ENCODE data around the gene KLHL40.

Gene KLHL40

DNA sequence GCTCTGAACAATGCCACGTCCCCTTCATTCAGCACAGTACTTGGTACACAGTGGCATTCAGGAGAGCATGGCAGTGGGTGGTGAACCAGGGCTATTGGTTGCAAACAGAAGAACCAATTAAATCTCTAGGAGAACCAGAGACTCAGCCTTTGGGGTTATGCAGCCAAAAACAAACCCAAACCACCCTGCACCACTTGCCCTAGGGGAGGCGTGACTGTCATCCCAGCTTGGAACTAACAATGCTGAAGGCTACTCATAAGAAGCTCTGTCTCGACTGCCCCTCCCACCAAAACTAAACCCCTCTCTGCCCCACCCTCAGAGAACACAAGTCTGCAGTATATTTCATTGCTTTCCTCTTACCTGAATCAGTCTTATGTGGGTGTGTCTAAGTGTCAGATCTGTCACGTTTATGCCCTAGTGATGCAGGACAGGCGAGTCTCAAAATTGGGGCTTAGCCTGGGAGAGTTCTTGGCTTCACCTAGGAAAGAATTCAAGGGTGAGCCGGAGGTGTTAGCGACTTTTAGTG lies 15.2 kb upstream of the KLHL40 start:
- no peak for DNase-seq (ENCODE audit: low spot score)

DNA sequence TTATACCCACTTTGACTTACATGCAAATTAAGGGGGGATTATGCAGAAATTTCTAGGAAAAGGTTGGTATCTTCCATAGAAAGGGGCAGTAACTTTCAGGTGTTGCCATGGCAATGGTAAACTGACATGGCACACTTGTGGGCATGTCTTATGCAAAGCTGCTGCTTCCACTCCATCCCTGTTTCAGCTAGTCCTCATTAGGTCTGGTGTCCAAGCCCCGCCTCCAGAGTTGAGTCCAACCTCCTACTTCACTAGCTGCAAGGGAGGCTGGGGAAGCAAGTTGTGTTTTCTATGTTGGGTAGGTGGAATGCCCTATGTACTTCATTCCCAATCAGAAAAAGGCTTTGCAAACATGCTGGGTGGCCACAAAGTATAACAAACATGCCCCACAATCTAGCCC lies 14.7 kb upstream of the KLHL40 start:
- no peak for DNase-seq (ENCODE audit: low spot score)

DNA sequence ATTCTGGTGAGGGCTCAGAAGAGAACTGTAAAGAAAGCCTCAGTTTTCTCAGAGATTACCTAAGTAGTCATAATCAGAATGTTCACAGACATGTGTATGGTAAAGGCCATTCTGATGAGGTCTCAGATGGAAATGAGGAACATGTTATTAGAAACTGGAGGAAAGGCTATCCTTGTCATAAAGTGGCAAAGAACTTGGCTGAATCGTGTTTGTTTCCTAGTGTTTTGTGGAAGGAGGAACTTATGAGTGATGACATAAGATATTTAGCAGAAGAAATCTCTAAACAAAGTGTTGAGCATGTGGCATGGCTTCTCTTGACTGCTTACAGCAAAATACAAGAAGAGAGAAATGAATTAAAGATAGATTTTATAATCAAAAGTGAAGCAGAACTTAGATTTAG lies 12.8 kb upstream of the KLHL40 start:
- DNase-seq (ENCODE audit: low spot score), result no peak

DNA sequence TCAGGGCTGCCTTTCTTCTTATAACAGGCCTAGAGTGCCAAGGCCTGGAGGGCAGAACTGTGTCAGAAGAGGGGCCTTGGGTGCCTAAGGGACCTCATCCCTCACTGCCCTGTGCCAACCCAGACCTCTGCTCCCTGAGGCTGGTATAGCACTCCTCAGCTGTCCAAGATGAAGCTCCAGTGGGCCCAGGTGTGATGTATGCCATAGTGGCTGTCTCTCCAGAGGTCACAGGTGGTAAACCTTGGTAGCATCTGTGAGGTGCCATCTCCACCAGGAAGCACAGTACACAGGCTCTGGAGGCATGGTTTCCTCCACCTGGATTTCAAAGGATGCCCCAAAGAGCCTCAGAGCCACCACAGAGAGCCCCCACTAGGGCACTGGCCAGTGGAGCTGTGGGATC lies 12.3 kb upstream of the KLHL40 start:
- DNase-seq (ENCODE audit: low spot score), result no peak

DNA sequence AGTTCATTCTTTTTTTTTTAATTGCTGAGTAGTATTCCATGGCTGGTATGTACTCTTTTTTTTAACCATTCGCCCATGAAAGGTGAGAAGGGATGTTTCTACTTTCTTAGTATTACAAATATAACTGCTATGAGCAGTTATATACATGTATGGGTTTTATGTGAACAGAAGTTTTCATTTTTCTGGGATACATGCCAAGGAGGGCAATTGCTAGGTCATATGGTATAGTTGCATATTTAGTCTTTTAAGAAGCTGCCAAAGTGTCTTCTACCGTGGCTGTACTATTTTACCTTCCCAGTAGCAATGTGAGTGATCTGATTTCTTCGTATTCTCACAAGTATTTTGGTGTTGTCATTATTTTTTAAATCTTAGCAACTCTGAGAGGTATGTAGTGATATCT lies 11.2 kb upstream of the KLHL40 start:
- DNase-seq (ENCODE audit: low spot score), result no peak

DNA sequence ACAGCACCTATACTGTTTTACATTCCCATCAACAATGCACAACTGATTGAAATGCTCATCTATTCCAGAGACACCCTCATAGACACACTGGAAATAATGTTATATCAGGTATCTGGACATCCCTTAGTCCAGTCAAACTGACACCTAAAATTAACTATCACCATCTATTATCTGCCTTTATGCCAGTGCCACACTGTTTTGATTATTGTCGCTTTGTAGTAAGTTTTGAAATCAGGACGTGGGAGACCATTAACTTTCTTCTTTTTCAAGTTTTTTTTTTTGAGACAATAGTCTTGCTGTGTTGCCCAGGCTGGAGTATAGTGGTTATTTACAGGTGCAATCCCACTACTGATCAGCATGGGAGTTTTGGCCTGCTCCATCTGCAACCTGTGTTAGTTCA lies 9.4 kb upstream of the KLHL40 start:
- DNase-seq (ENCODE audit: low spot score), result no peak

DNA sequence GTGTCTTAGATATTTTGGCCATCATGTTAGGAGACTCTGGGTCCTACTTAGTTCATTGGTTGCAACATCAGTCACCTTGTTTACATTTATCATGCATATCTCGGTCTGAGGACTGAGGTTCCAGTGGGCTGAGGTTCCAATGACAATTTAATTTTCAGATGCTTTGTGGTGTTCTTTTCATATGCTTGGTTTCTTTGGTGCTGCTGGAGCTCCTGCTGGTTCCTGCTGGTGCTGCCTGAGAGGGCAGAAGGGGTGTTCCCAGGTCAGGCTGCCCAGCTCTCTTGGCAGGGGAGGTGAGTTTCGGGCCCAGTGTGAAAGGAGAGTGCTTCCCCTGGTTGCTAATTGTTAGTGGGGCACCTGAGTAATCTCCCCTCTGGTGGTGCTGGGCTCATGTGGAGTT lies 6.9 kb upstream of the KLHL40 start:
- no peak for DNase-seq (ENCODE audit: low spot score)

DNA sequence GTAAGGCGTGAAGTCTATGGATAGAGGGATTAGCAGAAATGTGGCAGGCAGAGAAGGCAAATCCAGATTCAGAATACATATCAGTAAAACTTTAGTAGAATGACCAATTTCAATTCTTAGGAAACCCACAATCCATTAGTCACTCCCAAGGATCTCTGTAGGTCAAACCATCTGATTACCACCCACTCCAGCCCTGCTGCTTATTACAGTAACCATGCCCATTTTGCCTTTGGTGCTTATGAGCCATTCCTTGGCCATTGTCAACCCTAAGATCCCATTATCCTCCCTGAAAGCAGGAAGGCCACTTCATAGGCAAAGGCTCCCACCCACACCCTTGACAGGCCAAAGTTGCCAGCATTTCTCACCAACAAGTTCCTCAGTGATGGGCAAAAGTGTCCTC lies 5.1 kb upstream of the KLHL40 start:
- DNase-seq (ENCODE audit: low spot score), result no peak

DNA sequence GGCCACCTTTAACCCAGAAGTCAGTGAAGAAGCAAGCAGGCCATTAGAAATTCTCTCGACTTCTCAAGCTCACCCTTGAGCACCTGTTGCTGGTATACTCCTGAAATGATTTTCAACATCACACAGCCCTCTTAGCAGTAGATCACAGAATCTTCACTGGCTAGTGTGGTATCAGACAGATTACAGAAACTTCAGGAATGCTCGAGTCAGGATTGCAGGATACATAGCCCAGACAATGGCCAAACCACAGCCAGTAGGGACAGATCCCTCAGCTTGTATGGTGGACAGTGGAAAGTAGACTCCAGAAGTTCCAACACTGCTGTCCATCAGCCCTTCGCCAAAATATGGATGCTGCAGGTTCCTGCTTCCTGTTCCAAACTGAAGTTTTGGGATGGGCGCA lies 4.5 kb upstream of the KLHL40 start:
- no peak for DNase-seq (ENCODE audit: low spot score)

DNA sequence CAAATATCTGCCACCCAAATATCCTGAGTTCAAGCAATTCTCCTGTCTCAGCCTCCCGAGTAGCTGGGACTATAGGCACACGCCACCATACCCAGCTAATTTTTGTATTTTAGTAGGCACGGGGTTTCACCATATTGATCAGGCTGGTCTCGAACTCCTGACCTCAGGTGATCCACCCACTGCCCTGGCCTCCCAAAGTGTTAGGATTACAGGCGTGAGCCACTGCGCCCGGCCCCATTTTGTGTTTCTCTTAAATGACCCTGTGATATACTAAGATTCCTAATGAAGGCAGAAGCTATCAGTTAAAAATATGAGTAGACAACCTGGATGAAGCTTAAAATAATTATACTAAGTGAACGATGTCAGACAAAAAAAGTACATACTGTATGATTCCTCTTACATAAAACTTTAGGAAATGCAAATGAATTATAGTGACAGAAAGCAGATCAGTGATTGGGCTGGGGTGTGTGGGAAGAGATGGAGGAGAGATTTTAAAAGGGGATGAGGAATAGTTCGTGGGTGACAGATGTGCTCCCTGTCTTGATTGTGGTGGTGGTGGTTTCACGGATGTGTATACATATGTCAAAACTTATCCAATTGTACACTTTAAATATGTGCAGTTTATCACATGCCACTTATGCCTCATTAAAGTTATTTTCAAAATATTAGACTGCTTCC lies 3.8 kb upstream of the KLHL40 start:
- DNase-seq (ENCODE audit: low spot score), result no peak

DNA sequence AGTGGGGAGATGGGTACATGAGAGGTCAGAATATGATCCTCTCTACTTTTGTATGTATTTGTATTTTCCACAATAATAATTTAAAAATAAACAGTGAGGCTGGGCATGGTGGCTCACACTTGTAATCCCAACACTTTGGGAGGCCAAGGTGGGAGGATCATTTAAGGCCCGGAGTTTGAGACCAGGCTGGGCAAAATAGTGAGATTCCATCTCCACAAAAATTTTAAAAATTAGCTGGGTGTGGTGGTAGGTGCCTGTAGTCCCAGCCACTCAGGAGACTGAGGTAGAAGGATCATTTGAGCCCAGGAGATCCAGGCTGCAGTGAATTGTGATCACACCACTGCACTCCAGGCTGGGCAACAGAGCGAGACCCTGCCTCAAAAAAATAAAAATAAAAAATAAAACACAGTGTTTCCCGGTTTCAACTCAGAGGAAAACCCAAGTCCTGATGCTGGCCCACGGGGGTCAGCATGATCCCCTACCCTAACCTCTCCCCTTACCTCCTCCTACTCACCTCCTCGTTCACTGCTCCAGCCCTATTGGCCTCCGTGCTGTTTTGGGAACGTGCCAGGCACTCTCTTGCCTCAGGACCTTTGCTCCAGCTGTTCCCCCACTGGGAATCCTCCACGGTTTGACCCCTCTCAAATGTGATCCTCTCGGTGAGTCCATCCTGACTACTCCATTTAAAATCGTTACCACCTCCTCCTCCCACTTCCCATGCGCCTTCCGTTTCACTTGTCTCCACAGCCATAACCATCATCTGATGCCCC lies 2.9 kb upstream of the KLHL40 start:
- no peak for DNase-seq (ENCODE audit: low spot score)

DNA sequence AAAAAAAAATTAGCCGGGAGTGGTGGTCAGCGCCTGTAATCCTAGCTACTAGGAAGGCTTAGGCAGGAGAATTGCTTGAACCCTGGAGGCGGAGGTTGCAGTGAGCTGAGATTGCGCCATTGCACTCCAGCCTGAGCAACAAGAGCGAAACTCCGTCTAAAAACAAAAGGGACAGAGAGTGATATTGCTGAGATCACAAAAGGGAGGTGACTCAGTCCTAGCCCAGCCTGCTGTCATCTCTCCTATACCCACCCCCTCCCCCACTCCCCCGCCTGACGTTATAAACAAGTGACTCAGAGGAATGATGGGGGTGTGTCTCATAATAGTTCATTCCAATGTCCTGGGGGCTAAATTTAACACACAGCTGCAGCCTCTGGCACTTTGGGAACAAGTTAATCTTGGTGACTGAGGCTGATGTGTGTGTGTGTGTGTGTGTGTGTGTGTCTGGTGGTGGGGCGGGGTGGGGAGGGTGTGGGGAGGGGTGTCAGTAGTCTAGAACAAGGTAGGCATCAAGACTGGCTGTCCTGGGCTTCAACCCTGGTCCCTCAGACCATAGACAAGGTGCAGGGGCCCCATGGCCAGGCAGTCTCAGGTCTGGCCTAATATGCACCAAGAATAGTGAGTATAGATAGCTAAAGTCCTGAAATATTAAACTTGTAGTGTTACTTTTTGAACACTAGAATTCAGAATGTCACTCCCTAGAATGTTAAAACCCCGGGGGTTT lies 1.3 kb upstream of the KLHL40 start:
- DNase-seq (ENCODE audit: low spot score), result peak; percentile 81

DNA sequence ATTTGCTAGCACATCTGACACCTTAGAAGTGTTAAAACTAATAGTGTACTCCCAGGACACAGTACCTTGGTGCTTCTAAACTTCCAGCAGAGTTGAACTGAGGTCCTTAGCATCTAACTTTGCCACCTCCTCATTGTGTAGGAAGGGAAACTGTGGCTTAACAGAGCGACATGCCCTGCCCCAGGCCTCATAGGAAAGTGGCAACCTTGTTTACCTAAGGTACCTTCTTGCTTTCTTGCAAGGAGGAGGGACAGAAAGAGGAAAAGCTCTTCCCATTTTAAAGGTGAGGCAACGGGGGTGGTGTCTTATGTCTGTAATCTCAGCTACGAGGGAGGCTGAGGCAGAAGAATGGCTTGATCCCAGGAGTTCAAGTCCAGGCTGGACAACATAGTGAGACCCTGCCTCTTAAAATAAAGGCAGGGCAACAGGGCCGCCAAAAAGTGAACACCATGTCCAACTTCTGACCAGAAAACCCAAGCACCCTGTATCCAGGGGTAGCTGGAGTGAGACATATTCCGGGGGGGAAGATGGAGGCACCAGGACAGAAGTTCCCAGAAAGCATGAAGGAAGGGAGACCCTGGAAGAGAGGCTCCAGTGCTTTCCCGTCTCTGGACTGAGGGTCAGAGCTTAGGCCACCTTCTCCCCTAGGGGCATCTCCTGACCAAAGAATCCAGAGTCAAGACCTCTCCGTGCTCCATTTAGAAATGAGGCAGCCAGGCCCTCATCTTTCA lies 540 bp upstream of the KLHL40 start:
- DNase-seq (ENCODE audit: low spot score), result no peak

DNA sequence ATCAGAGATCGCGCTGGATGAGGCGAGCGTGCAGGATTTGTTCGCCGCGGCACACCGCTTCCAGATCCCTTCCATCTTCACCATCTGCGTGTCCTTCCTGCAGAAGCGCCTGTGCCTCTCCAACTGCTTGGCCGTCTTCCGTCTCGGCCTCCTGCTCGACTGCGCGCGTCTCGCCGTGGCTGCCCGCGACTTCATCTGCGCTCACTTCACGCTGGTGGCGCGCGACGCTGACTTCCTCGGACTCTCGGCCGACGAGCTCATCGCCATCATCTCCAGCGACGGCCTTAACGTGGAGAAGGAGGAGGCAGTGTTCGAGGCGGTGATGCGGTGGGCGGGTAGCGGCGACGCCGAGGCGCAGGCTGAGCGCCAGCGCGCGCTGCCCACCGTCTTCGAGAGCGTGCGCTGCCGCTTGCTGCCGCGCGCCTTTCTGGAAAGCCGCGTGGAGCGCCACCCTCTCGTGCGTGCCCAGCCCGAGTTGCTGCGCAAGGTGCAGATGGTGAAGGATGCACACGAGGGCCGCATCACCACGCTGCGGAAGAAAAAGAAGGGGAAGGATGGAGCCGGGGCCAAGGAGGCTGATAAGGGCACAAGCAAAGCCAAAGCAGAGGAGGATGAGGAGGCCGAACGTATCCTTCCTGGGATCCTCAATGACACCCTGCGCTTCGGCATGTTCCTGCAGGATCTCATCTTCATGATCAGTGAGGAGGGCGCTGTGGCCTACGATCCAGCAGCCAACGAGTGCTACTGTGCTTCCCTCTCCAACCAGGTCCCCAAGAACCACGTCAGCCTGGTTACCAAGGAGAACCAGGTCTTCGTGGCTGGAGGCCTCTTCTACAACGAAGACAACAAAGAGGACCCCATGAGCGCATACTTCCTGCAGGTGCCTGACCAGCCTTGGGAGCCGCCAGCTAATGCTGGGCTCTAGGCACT lies 819 bp downstream of the KLHL40 start:
- no peak for DNase-seq (ENCODE audit: low spot score)

DNA sequence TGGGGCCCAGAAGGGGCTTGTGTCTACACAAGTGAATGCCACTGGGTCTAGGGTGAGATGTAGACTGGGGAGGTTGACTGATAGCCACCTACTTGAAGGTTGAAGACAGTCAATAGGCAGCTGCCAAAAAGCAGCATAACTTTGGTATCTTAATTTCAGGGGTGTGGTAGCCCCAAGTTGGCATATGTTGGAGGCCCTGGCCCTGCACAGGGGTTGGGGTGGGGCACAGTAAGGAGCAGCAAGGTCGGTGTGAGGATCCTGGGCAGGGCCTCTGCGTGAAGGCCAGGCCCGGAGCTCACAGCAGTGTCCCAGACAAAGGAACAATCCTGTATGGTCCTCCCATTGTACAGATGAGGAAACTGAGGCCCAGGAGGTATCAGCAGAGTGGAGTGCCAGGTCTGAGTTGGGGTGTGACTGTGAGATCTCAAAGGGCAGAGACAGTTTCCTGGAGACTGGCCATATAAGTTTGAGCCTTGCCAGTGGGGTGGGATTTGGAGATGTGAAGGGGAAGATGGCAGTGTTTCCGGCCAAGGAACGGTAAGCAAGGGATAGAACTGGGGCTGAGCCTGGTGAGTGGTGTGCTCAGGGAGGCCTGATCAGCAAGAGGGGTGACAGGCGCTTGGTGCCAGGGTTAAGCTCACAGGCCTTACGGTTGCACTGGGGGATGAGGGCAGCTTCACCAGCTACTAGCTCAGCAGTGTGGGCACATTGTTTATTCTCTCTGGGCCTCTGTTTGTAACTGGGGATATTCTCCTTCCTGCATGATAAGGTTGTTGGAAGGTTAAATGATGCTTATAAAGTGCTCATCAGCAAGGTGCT lies 1.7 kb downstream of the KLHL40 start:
- DNase-seq (ENCODE audit: low spot score), result no peak

DNA sequence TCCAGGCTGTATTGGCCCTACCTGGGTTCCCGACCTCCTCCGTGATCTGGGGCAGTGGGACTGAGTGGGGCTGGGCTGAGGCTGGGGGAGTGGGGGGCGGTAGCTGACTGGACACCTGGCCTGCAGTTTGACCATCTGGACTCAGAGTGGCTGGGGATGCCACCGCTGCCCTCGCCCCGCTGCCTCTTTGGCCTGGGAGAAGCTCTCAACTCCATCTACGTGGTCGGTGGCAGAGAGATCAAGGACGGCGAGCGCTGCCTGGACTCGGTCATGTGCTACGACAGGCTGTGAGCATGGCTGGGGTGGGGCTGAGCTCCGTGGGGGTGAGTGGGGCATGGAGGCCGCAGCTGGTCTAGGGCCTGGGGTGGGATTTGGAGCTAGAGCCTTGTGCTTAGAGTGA lies 2.7 kb downstream of the KLHL40 start:
- no peak for DNase-seq (ENCODE audit: low spot score)

DNA sequence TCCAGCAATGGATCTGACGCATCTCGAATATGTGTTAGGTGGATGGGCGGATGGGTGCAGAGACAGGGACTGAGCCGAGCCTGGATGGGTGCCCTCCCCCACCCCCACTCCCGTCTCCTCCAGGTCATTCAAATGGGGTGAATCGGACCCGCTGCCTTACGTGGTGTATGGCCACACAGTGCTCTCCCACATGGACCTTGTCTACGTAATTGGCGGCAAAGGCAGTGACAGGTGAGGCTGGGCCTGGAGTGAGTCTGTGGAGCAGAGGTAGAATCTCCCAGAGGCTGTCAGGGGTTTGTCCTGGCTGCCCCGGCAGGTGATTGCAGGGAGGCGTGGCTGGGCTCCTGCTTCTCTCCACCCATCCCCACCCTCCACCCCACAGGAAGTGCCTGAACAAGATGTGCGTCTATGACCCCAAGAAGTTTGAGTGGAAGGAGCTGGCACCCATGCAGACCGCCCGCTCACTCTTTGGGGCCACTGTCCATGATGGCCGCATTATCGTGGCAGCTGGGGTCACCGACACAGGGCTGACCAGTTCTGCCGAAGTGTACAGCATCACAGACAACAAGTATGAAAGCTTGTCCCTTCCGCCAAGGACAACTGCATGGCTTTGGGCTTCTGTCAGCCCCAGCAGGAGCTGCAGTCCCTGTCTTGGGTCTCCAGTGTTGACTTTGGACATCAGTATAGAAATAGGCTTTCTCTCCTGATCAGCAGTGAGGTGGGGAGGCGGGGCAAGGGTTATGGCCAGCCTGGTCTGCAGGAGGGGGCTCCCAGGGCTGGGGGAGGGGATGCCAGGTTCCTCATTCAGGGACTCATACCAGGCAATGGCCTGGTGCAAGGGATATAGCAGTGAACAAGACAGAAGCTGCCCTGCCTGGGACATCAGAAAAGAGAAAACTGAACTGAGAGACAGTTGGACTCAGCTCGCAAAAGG lies 3.4 kb downstream of the KLHL40 start:
- no peak for DNase-seq (ENCODE audit: low spot score)

DNA sequence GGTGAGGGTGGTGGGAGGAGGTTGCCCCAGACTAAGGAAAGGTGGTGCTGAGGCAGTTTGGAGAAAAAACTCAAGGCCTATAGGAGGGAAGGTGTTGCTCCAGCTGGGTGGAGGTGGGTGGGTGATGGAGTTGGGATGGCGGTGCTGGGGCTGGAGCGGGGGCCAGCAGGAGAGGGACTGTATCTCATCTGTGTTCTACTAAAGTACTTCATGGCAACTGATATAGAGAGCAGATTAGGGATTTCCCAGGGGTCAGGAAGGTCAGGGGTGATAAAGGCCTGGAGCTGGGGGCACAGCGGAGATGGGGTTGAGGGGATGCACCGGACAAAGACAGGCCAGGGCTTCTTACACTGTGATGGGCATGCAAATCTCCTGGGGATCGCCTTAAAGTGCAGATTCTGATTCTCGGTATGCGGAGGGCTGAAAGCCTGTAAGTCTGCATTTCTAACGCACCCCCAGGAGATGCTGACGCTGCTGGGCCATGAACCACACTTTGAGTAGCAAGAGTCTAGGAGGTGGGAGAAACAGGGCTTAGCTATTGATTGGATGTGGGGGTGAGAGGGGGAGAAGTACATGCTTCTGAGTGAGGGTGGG lies 4.2 kb downstream of the KLHL40 start:
- no peak for DNase-seq (ENCODE audit: low spot score)

DNA sequence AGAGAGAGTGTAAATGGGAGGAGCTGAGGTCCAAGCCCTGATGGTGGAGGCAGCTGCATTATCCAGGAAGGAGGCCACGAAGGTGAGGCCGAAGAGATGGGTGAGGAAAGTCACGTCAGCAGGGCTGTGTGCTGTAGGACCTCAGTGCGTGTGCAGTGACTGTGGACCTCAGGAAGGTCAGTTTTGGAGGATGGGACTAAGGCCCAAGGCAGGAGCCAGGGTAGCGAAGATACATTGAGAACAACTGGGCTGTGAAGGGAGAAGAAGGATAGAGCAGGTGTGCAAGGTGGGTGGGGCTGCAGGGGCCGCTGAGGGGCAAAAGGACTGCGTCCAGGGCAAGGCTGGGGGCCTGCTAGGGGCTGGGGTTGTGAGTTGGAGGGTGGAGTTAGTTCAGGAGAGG lies 4.9 kb downstream of the KLHL40 start:
- no peak for DNase-seq (ENCODE audit: low spot score)
